ENCODE measurements around the gene ZXDC.

Gene ZXDC

GRCh38 chr3:126449621-126450051 is 26.1 kb downstream of the ZXDC start:
- TF ChIP-seq CTCF (IDR thresholded peaks at IDR 0.05; ENCODE audit: insufficient read depth, low read length) (no peak), SPI1 (IDR thresholded peaks at IDR 0.05; ENCODE audit: borderline replicate concordance, low read depth) (no peak), REST (IDR thresholded peaks at IDR 0.05; ENCODE audit: insufficient replicate concordance, low read depth) (no peak), GABPA (IDR thresholded peaks at IDR 0.05; ENCODE audit: low read depth) (no peak), POLR2AphosphoS5 (IDR thresholded peaks at IDR 0.05; ENCODE audit: low read depth) (no peak)
- H3K4me3 ChIP-seq (replicated peaks; ENCODE audit: insufficient read depth, low read length): no peak overlapping the region
- no peak for DNase-seq (ENCODE audit: low read depth in 1 of 2, low spot score in 1 of 2)

GRCh38 chr3:126448893-126449180 is 26.9 kb downstream of the ZXDC start:
- H3K27me3 ChIP-seq (ENCODE audit: insufficient read depth, poor library complexity, severe bottlenecking): no peaks in the 10 kb centered on the region
- no peak overlapping the region for H3K27ac ChIP-seq (replicated peaks)
- no peak overlapping the region for H3K4me3 ChIP-seq (replicated peaks; ENCODE audit: insufficient read depth, low read length)
- TF ChIP-seq CTCF (IDR thresholded peaks at IDR 0.05; ENCODE audit: insufficient read depth, low read length): no peak
- no peak for DNase-seq (ENCODE audit: low read depth in 1 of 2, low spot score in 1 of 2)

More at GRCh38 chr3:126449621-126450051, 26.1 kb downstream of the ZXDC start:
- H3K27ac ChIP-seq (replicated peaks): no peak overlapping the region
- H3K27me3 ChIP-seq (ENCODE audit: insufficient read depth, poor library complexity, severe bottlenecking): no peaks in the 10 kb centered on the region

GRCh38 chr3:126448136-126448892 is 27.4 kb downstream of the ZXDC start:
- DNase-seq (ENCODE audit: low read depth in 1 of 2, low spot score in 1 of 2): no peak
- no peak overlapping the region for H3K4me3 ChIP-seq (replicated peaks; ENCODE audit: insufficient read depth, low read length)
- no peak overlapping the region for H3K27ac ChIP-seq (replicated peaks)
- peak; percentile 34; the same call in 1 of the 2 replicates for TF ChIP-seq POLR2AphosphoS5 (IDR thresholded peaks at IDR 0.05; ENCODE audit: low read depth)
- TF ChIP-seq REST (IDR thresholded peaks at IDR 0.05; ENCODE audit: insufficient replicate concordance, low read depth): no peak
- H3K27me3 ChIP-seq (ENCODE audit: insufficient read depth, poor library complexity, severe bottlenecking): no peaks in the 10 kb centered on the region

- no peak for DNase-seq (ENCODE audit: low read depth in 1 of 2, low spot score in 1 of 2)
- TF ChIP-seq GABPA (IDR thresholded peaks at IDR 0.05; ENCODE audit: low read depth) (no peak), CTCF (IDR thresholded peaks at IDR 0.05; ENCODE audit: insufficient read depth, low read length) (no peak), REST (IDR thresholded peaks at IDR 0.05; ENCODE audit: insufficient replicate concordance, low read depth) (no peak), SPI1 (IDR thresholded peaks at IDR 0.05; ENCODE audit: borderline replicate concordance, low read depth) (no peak), POLR2AphosphoS5 (IDR thresholded peaks at IDR 0.05; ENCODE audit: low read depth) (no peak)
- Histone ChIP-seq H3K27me3 (ENCODE audit: insufficient read depth, poor library complexity, severe bottlenecking) (no peaks in the 10 kb centered on the region), H3K27ac (replicated peaks) (no peak overlapping the region), H3K4me3 (replicated peaks; ENCODE audit: insufficient read depth, low read length) (no peak overlapping the region)
These were observed 28.1 kb downstream of the ZXDC start for GRCh38 chr3:126447456-126448106.
